Fibroblast of villous mesenchyme (primary cell): Measurements from ENCODE around the gene GPAT3. TPM values are rescaled to one million over a fixed set of nuclear protein-coding genes. Genes with fewer than 3 reads are reported as not detected.
"Not testable (repeated sequence)": the region's sequence is repeated elsewhere in the genome, so short reads cannot be mapped to it uniquely, and the experiment has no call there.

Experiments used
- DNase-seq: peaks from one replicate; pipeline ENCODE4 v3.0.0-alpha.2; 2010; ENCODE audit warnings: low read depth
- H3K4me3 ChIP-seq: 2 replicates; pipeline ENCODE4 v1.5.1; 2011; ENCODE audit warnings: low read depth, mild to moderate bottlenecking, low read length
- total RNA-seq: library from RNA; depleted of rRNA; stranded (reverse); fragments of >200 nt; gene quantifications from 2 replicates; pipeline ENCODE4 v1.2.3, GENCODE V29; 2012
- TF ChIP-seq, protein P1 (sequence below): IDR thresholded peaks from 2 replicates; pipeline ENCODE4 v1.5.1; 2012; ENCODE audit warnings: low read depth, mild to moderate bottlenecking, low read length; ENCODE audit not compliant: insufficient read depth

GPAT3 gene
- total RNA-seq, 1 donor: 15.1 TPM

DNA sequence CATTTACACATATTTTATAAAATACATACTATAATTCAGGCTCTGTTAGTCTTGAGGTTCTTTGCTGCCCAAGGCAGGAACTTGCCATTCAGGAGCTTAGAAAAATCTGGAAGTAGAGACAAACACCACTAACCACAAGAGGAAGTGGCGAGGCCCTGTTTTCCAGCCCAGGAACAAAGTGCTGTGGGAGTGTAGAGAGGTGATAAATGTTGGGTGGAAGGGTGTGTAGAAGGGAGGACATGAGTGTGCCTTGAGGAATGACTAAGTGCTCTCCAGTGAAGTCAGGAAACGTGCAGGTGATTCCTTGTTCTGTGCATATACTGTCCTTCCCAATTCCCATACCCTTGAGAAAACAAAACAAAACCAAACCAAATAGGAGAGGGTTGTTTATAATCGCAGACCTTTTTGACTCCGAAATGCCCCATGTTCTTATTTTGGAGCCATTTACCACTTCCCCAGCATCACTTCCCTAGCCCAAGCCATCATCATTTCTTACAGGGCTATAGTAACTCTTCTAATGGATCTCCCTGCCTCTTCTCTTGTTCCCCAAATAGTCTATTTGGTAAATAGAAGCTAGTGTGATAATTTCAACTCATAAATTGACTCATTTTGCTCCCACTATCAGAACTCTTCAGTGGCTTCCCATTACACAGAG is 83.2 kb downstream of the GPAT3 start:
- TF ChIP-seq, protein P1, sequence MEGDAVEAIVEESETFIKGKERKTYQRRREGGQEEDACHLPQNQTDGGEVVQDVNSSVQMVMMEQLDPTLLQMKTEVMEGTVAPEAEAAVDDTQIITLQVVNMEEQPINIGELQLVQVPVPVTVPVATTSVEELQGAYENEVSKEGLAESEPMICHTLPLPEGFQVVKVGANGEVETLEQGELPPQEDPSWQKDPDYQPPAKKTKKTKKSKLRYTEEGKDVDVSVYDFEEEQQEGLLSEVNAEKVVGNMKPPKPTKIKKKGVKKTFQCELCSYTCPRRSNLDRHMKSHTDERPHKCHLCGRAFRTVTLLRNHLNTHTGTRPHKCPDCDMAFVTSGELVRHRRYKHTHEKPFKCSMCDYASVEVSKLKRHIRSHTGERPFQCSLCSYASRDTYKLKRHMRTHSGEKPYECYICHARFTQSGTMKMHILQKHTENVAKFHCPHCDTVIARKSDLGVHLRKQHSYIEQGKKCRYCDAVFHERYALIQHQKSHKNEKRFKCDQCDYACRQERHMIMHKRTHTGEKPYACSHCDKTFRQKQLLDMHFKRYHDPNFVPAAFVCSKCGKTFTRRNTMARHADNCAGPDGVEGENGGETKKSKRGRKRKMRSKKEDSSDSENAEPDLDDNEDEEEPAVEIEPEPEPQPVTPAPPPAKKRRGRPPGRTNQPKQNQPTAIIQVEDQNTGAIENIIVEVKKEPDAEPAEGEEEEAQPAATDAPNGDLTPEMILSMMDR: no peak
- no peak overlapping the region for H3K4me3 ChIP-seq
- DNase-seq: peak; percentile 20

DNA sequence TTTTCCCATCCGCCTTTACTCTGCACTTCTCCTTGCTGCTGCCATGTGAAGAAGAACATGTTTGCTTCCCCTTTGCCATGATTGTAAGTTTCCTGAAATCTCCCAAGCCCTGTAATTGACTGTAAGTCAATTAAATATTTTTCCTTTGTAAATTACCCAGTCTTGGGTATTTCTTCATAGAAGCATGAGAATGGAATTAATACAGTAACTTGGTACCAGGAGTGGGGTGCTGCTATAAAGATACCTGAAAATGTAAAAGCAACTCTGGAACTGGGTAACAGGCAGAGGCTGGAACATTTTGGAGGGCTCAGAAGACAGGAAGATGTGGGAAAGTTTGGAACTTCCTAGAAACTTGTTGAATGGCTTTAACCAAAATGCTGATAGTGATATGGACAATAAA is 86.2 kb downstream of the GPAT3 start:
- DNase-seq, H3K4me3 ChIP-seq: not testable (repeated sequence)

DNA sequence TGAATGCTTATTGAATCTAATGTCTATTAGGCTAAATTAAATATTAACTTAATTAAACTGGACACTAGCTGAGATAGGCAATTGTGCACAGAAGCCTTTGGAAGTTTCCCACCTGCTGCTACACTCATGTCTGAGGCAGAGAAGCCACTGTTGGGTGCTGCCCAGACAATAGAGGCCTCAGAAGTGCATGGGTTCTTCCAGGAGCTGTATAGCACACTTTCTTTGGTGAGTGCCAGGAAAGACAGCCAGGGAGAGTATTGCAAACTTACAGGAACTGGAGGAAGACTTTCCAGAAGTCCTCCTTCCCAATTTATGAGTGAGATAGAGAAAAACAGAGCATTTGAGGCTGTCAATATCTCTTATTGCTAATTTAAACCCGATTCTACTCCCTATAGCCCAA is 89.9 kb downstream of the GPAT3 start:
- no peak for DNase-seq
- TF ChIP-seq, protein P1: no peak
- no peak overlapping the region for H3K4me3 ChIP-seq

DNA sequence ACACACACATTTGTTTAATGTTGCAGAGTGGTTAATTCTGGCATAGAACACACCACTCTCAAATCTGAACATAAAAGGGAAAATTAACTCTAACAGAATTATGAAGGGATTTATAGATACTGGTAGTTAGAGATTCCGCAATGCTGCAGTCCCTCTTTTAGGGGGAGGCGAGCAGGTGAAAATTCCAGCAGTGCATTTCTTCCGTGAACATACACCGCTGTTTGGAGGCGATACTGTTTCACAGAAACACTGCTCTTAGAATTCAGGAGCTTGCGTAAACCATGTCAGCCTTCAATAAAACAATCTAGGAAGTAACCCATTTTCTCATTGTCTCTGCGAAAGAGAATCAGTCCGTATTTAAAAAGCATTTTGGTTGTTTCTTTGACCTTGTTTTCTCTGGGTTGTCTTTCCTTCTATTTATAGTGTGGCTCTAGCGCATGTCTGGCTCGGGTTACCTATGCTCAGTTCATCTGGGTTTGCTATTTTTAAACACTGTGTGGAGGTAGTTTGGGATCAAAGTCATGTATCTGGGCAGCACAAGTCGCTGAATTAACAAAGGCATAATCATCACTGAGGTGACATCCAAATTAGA is 90.4 kb downstream of the GPAT3 start:
- DNase-seq: peak; percentile 28
- no peak overlapping the region for H3K4me3 ChIP-seq
- TF ChIP-seq, protein P1: no peak

- TF ChIP-seq, protein P1: no peak
- peak; percentile 99 for DNase-seq
- H3K4me3 ChIP-seq: no peak overlapping the region
Observed at GRCh38 chr4:83629945-83630721, 94.2 kb downstream of the GPAT3 start.

- no peak overlapping the region for H3K4me3 ChIP-seq
- TF ChIP-seq, protein P1: no peak
- DNase-seq: peak; percentile 96
Observed at GRCh38 chr4:83631066-83631465, 95.2 kb downstream of the GPAT3 start.

DNA sequence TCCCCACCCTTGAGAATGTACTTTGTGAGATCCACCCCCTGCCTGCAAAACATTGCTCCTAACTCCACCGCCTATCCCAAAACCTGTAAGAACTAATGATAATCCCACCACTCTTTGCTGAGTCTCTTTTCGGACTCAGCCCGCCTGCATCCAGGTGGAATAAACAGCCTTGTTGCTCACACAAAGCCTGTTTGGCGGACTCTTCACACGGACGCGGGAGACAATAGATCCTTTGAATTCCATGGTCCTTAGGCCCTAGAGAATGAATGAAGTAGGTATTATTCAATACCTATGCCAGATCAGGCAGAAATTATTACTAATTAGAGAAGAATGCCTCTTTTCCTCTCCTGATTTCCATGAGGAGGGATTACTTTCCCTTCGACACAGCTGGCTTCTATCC is 101.0 kb downstream of the GPAT3 start:
- DNase-seq: no peak
- TF ChIP-seq, protein P1: no peak
- no peak overlapping the region for H3K4me3 ChIP-seq
